ENCODE measurements around the gene RYR3.

DNA sequence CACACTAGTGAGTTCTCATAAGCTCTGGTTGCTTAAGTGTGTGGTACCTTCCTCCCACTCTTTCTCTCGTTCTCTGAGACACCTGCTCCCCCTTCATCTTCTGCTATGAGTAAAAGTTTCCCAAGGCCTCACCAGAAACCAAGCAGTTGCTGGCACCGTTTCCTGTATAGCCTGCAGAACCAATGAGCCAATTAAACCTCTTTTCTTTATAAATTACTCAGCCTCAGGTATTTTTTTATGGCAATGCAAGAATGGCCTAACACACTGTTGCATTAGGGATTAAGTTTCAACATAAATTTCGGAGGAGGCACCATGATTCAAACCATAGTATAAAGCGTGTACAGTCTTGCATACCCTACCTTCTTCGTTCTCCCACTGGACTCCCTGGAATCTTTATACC lies 405.3 kb downstream of the RYR3 start:
- TF ChIP-seq, protein P1, sequence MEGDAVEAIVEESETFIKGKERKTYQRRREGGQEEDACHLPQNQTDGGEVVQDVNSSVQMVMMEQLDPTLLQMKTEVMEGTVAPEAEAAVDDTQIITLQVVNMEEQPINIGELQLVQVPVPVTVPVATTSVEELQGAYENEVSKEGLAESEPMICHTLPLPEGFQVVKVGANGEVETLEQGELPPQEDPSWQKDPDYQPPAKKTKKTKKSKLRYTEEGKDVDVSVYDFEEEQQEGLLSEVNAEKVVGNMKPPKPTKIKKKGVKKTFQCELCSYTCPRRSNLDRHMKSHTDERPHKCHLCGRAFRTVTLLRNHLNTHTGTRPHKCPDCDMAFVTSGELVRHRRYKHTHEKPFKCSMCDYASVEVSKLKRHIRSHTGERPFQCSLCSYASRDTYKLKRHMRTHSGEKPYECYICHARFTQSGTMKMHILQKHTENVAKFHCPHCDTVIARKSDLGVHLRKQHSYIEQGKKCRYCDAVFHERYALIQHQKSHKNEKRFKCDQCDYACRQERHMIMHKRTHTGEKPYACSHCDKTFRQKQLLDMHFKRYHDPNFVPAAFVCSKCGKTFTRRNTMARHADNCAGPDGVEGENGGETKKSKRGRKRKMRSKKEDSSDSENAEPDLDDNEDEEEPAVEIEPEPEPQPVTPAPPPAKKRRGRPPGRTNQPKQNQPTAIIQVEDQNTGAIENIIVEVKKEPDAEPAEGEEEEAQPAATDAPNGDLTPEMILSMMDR (conservative IDR thresholded peaks at IDR 0.05; ENCODE audit: low read length): no peak
- no peak for TF ChIP-seq EZH2phosphoT487 (IDR thresholded peaks at IDR 0.05; ENCODE audit: borderline replicate concordance)
